Endothelial cell of umbilical vein (primary cell): ENCODE measurements around the gene CLTB.

Source experiments
- CTCF ChIP-seq, 2 donors: IDR thresholded peaks; 1 replicate in 1 of 2; 2 replicates in 1 of 2; pipeline ENCODE4 v1.5.1; 2011; ENCODE audit warnings: low read length in 2 of 2, mild to moderate bottlenecking in 2 of 2, moderate library complexity in 2 of 2, control low read depth in 1 of 2, inconsistent platforms in 1 of 2, low read depth in 1 of 2; ENCODE audit not compliant: insufficient read depth in 1 of 2; ENCODE audit errors: extremely low read depth in 1 of 2
- JUN ChIP-seq: IDR thresholded peaks from 2 replicates; pipeline ENCODE4 v1.6.1; 2011; ENCODE audit warnings: borderline replicate concordance, low read depth; ENCODE audit not compliant: insufficient read length, insufficient read depth
- POLR2A ChIP-seq: IDR thresholded peaks from 2 replicates; pipeline ENCODE4 v1.6.1; 2012; ENCODE audit warnings: low read depth, mild to moderate bottlenecking, control low read depth, low read length
- POLR2AphosphoS5 ChIP-seq: IDR thresholded peaks from 2 replicates; pipeline ENCODE4 v1.6.1; 2012; ENCODE audit warnings: low read depth, mild to moderate bottlenecking, control low read depth, low read length, moderate library complexity; ENCODE audit not compliant: insufficient read depth
- TF ChIP-seq, protein P1 (sequence below): IDR thresholded peaks from 2 replicates; pipeline ENCODE4 v1.6.1; 2011; ENCODE audit not compliant: insufficient read depth, insufficient read length

GRCh38 chr5:176389135-176390123 is 26.9 kb downstream of the CLTB start:
- TF ChIP-seq CTCF (IDR thresholded peaks at IDR 0.05; ENCODE audit: extremely low read depth in 1 of 2, insufficient read depth in 1 of 2, low read depth in 1 of 2, low read length in 2 of 2): no peak
- no peak for TF ChIP-seq JUN
- TF ChIP-seq POLR2A: peak; percentile 72
- TF ChIP-seq, protein P1, sequence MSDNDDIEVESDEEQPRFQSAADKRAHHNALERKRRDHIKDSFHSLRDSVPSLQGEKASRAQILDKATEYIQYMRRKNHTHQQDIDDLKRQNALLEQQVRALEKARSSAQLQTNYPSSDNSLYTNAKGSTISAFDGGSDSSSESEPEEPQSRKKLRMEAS: no peak
- peak; percentile 86 for TF ChIP-seq POLR2AphosphoS5
